ENCODE data around the gene TAF1C. TPM values are rescaled to one million over a fixed set of nuclear protein-coding genes. Genes with fewer than 3 reads are reported as not detected.

TAF1C gene
- total and polyA plus RNA-seq, 2 of the 8 experiments (the other 6 are each of a cell fraction or from before 2014, with no cell fraction given): 44.6 to 63.8 TPM

DNA sequence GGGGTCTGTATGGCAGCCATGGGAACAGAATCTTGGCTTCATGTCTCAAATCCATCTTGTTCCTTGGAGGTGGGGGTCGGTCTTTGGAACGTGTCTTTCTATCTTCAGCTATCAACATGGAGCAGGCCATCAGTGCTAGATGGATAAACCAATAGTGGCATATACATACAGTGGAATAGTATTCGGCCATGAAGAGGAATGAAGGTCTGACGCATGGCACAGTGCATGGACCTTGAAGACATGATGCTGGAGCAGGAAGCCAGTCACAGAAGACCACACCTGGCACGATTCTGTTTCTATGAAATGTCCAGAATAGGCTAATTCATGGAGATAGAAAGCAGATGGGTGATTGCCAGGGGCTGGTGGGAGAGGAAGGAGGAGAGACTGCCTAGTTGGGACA is 45.2 kb upstream of the TAF1C start:
- H2BK12ac ChIP-seq (ENCODE audit: low read depth, low read length): no peak overlapping the region
- no peak overlapping the region for H3K56ac ChIP-seq (replicated peaks; ENCODE audit: insufficient read length, low read depth, low read length)
- no peak overlapping the region for H2AK5ac ChIP-seq (ENCODE audit: low read depth, low read length)
- WGBS, 2 experiments (ENCODE audit: extremely low coverage in 1 of 2, insufficient coverage in 1 of 2, insufficient read length in 1 of 2, insufficient replicate concordance in 2 of 2, low coverage in 1 of 2, low lambda C conversion rate in 2 of 2, missing lambda C conversion rate in 1 of 2): 86% methylated on average over 5 of the region's 5 CpGs; no CpG with 5 or more reads in 1 of the 2 experiments
- no peak for DNase-seq (ENCODE audit: low read depth in 1 of 2, low spot score in 2 of 2)
- no peaks in the 10 kb centered on the region for H3K79me2 ChIP-seq (ENCODE audit: control insufficient read depth in 1 of 2, insufficient read depth in 2 of 2, low read length in 2 of 2)
- H2BK120ac ChIP-seq (replicated peaks; ENCODE audit: low read depth, low read length): no peak overlapping the region
- no peak overlapping the region for H4K8ac ChIP-seq (ENCODE audit: extremely low read depth, insufficient read depth, low read length)
- no peak overlapping the region for H3K23ac ChIP-seq (ENCODE audit: insufficient read length)
- no peak overlapping the region for H3K14ac ChIP-seq (ENCODE audit: insufficient read length)
- no peak overlapping the region for H4K91ac ChIP-seq (replicated peaks; ENCODE audit: insufficient read length, low read length)
- H3K9me3 ChIP-seq (ENCODE audit: insufficient read depth in 2 of 2, low read depth in 1 of 2, low read length in 1 of 2): no peaks in the 10 kb centered on the region
- no peak overlapping the region for H3K4me3 ChIP-seq (ENCODE audit: extremely low read depth in 1 of 4, insufficient read depth in 2 of 4, low read depth in 3 of 4, low read length in 4 of 4)
- H3K27ac ChIP-seq (ENCODE audit: low read depth, low read length): no peak overlapping the region
- H4K20me1 ChIP-seq (replicated peaks in 1 of 2; ENCODE audit: control insufficient read depth in 1 of 2, insufficient read depth in 2 of 2, low read length in 2 of 2): no peaks in the 10 kb centered on the region
- H3K79me1 ChIP-seq (ENCODE audit: low read depth, low read length): no peaks in the 10 kb centered on the region
- no peak overlapping the region for H2BK20ac ChIP-seq (ENCODE audit: low read length)
- TF ChIP-seq BACH1 (IDR thresholded peaks at IDR 0.05; ENCODE audit: low read length) (no peak), RXRA (IDR thresholded peaks at IDR 0.05; ENCODE audit: insufficient read depth, low read depth, low read length) (no peak), CBX8 (IDR thresholded peaks at IDR 0.05; ENCODE audit: borderline replicate concordance, low read depth, low read length) (no peak), EZH2 (IDR thresholded peaks at IDR 0.05; ENCODE audit: low read depth, low read length, severe bottlenecking) (no peak), POLR2AphosphoS5 (IDR thresholded peaks at IDR 0.05; ENCODE audit: low read depth, low read length) (no peak), NANOG (IDR thresholded peaks at IDR 0.05; ENCODE audit: insufficient read depth, low read depth, low read length, poor library complexity, severe bottlenecking) (no peak), SAP30 (IDR thresholded peaks at IDR 0.05; ENCODE audit: insufficient read depth, insufficient replicate concordance, low read length) (no peak), TAF7 (optimal IDR thresholded peaks at IDR 0.05; ENCODE audit: borderline replicate concordance, low read depth, low read length) (no peak)
- no peak overlapping the region for H2BK5ac ChIP-seq (ENCODE audit: low read depth, low read length)
- peaks cover 0 to 12% (median 6%) of the 10 kb centered on the region in 4 experiments; a peak in 6 of 7 replicates for H3K4me1 ChIP-seq (replicated peaks in 1 of 4; ENCODE audit: control insufficient read depth in 3 of 4, insufficient read depth in 4 of 4, low read length in 3 of 4)
- no peak overlapping the region for H2BK15ac ChIP-seq (ENCODE audit: low read length)
- FAIRE-seq: no peak
- no peaks in the 10 kb centered on the region for H3K23me2 ChIP-seq (ENCODE audit: low read depth, low read length)
- H3K36me3 ChIP-seq (ENCODE audit: control insufficient read depth in 2 of 4, insufficient read depth in 4 of 4, low read length in 3 of 4): no peaks in the 10 kb centered on the region
- no peak overlapping the region for H3K4ac ChIP-seq (replicated peaks; ENCODE audit: insufficient read length, low read depth, low read length)
- ChIA-PET POLR2A (ENCODE audit: partially characterized antibody) (interaction anchor here (1.1 kb wide), 1 partner anchor 9 kb away, joined by 3 read pairs; no protein-coding TSS in a partner anchor), CTCF (ENCODE audit: partially characterized antibody) (interaction anchor here (1.1 to 1.7 kb wide), 2 partner anchors 14 to 147 kb away, joined by 5 to 7 read pairs; no protein-coding TSS in a partner anchor)
- no peak overlapping the region for H2AFZ ChIP-seq (ENCODE audit: low read length)
- H3K4me2 ChIP-seq (ENCODE audit: insufficient read depth in 1 of 2, low read depth in 2 of 2, low read length in 2 of 2): no peak overlapping the region
- H4K5ac ChIP-seq (ENCODE audit: insufficient read length, low read depth, low read length): no peak overlapping the region
- no peak overlapping the region for H3K9ac ChIP-seq (replicated peaks in 1 of 4; ENCODE audit: extremely low read depth in 1 of 4, low read depth in 3 of 4, low read length in 3 of 4)
- no peak overlapping the region for H3K18ac ChIP-seq (ENCODE audit: extremely low read depth, low read length)
- H3K27me3 ChIP-seq (replicated peaks in 1 of 4; ENCODE audit: control insufficient read depth in 3 of 4, extremely low read depth in 1 of 4, insufficient read depth in 3 of 4, low read length in 3 of 4): no peaks in the 10 kb centered on the region
